Central memory CD4-positive, alpha-beta T cell (primary cell): ENCODE measurements around the gene RHOBTB3.
"Not testable (repeated sequence)": the region's sequence is repeated elsewhere in the genome, so short reads cannot be mapped to it uniquely, and the experiment has no call there.

Experiments used
- DNase-seq: peaks from one replicate; pipeline ENCODE4 v3.0.0; 2022

The RHOBTB3 gene

GRCh38 chr5:95822542-95823181, 91.5 kb downstream of the RHOBTB3 start, which contains the start of gene GLRX:
Gene GLRX (minus strand): TSS chr5:95822726. CDS start chr5:95822662, 64 bp downstream.
- DNase-seq: peak; percentile 66

GRCh38 chr5:95823218-95823737, 92.1 kb downstream of the RHOBTB3 start:
- no peak for DNase-seq

- peak; percentile 82 for DNase-seq
Measured at GRCh38 chr5:95823738-95824609, 92.8 kb downstream of the RHOBTB3 start.

GRCh38 chr5:95824747-95825146, 93.6 kb downstream of the RHOBTB3 start:
- DNase-seq: no peak

GRCh38 chr5:95825495-95825894, 94.4 kb downstream of the RHOBTB3 start:
- no peak for DNase-seq

- no peak for DNase-seq
Measured at GRCh38 chr5:95826949-95827891, 96.1 kb downstream of the RHOBTB3 start.

- no peak for DNase-seq
Measured at GRCh38 chr5:95827892-95828246, 96.7 kb downstream of the RHOBTB3 start.

- no peak for DNase-seq
Measured at GRCh38 chr5:95830226-95830625, 99.1 kb downstream of the RHOBTB3 start.

- no peak for DNase-seq
Measured at GRCh38 chr5:95832664-95833063, 101.5 kb downstream of the RHOBTB3 start.

- DNase-seq: no peak
Measured at GRCh38 chr5:95835682-95836385, 104.7 kb downstream of the RHOBTB3 start.

- no peak for DNase-seq
Measured at GRCh38 chr5:95836544-95836943, 105.4 kb downstream of the RHOBTB3 start.

- DNase-seq: not testable (repeated sequence)
Measured at GRCh38 chr5:95836971-95837370, 105.8 kb downstream of the RHOBTB3 start.

- DNase-seq: no peak
Measured at GRCh38 chr5:95837492-95837891, 106.4 kb downstream of the RHOBTB3 start.

- DNase-seq: no peak
Measured at GRCh38 chr5:95838001-95838520, 106.9 kb downstream of the RHOBTB3 start.

GRCh38 chr5:95838556-95838955, 107.4 kb downstream of the RHOBTB3 start:
- no peak for DNase-seq

GRCh38 chr5:95839658-95840057, 108.5 kb downstream of the RHOBTB3 start:
- no peak for DNase-seq

GRCh38 chr5:95840956-95841705, 110.0 kb downstream of the RHOBTB3 start:
- DNase-seq: no peak

- no peak for DNase-seq
Measured at GRCh38 chr5:95841914-95842812, 111.0 kb downstream of the RHOBTB3 start.

GRCh38 chr5:95842854-95843544, 111.9 kb downstream of the RHOBTB3 start:
- peak; percentile 57 for DNase-seq
